ENCODE data around the gene RBM4B. TPM values are rescaled to one million over a fixed set of nuclear protein-coding genes. Genes with fewer than 3 reads are reported as not detected.

RBM4B gene
- total RNA-seq, 1 donor from 2014 or later = 11.1 TPM

GRCh38 chr11:66689661-66690590 lies 12.2 kb upstream of the RBM4B start:
- intact Hi-C loops (cut with DNase I) = no loop called here
- peak; percentile 57 for DNase-seq (ENCODE audit: low spot score)

- intact Hi-C loops (cut with DNase I) = no loop called here
- peak; percentile 71 for DNase-seq (ENCODE audit: low spot score)
Observed at GRCh38 chr11:66688561-66689534, 11.2 kb upstream of the RBM4B start.

GRCh38 chr11:66687831-66688281 lies 10.2 kb upstream of the RBM4B start:
- peak; percentile 43 for DNase-seq (ENCODE audit: low spot score)
- intact Hi-C loops (cut with DNase I) = no loop called here

GRCh38 chr11:66686801-66687750 lies 9.4 kb upstream of the RBM4B start:
- no peak for DNase-seq (ENCODE audit: low spot score)
- intact Hi-C loops (cut with DNase I) = no loop called here

GRCh38 chr11:66686100-66686785 lies 8.6 kb upstream of the RBM4B start:
- intact Hi-C loops (cut with DNase I) = no loop called here
- DNase-seq (ENCODE audit: low spot score) = peak; percentile 60

- intact Hi-C loops (cut with DNase I) = no loop called here
- peak; percentile 60 for DNase-seq (ENCODE audit: low spot score)
Observed at GRCh38 chr11:66685276-66686099, 7.8 kb upstream of the RBM4B start.

GRCh38 chr11:66684635-66685034 lies 6.9 kb upstream of the RBM4B start:
- intact Hi-C loops (cut with DNase I) = no loop called here
- DNase-seq (ENCODE audit: low spot score) = peak; percentile 2

- intact Hi-C loops (cut with DNase I) = no loop called here
- no peak for DNase-seq (ENCODE audit: low spot score)
Observed at GRCh38 chr11:66683877-66684276, 6.2 kb upstream of the RBM4B start.

- no peak for DNase-seq (ENCODE audit: low spot score)
- intact Hi-C loops (cut with DNase I) = no loop called here
Observed at GRCh38 chr11:66680966-66681645, 3.4 kb upstream of the RBM4B start.

GRCh38 chr11:66676931-66677598 lies 622 bp downstream of the RBM4B start:
- no peak for DNase-seq (ENCODE audit: low spot score)
- intact Hi-C loops (cut with DNase I) = loop anchor here (5.0 kb wide), 4 partner anchors 40 to 270 kb away; partner anchors contain the start of genes CCDC87, CCS, MRPL11 and RBM4

GRCh38 chr11:66676282-66676919 lies 1.3 kb downstream of the RBM4B start:
- DNase-seq (ENCODE audit: low spot score) = no peak
- intact Hi-C loops (cut with DNase I) = loop anchor here (5.0 kb wide), 4 partner anchors 39 to 269 kb away; partner anchors contain the start of genes CCDC87, CCS, MRPL11 and RBM4

- DNase-seq (ENCODE audit: low spot score) = no peak
- intact Hi-C loops (cut with DNase I) = loop anchor here (5.0 kb wide), 4 partner anchors 38 to 268 kb away; partner anchors contain the start of genes CCDC87, CCS, MRPL11 and RBM4
Observed at GRCh38 chr11:66674964-66675602, 2.6 kb downstream of the RBM4B start.

GRCh38 chr11:66670816-66671215 lies 6.9 kb downstream of the RBM4B start:
- intact Hi-C loops (cut with DNase I) = no loop called here
- no peak for DNase-seq (ENCODE audit: low spot score)

GRCh38 chr11:66665369-66665768 lies 12.3 kb downstream of the RBM4B start:
- intact Hi-C loops (cut with DNase I) = no loop called here

GRCh38 chr11:66663741-66664296 lies 13.9 kb downstream of the RBM4B start:
- intact Hi-C loops (cut with DNase I) = no loop called here
- DNase-seq (ENCODE audit: low spot score) = no peak

More at GRCh38 chr11:66665369-66665768, 12.3 kb downstream of the RBM4B start:
- DNase-seq (ENCODE audit: low spot score) = no peak

Measured in cardiac septum (tissue), 1 donor.